ENCODE results near the gene USP3.

The USP3 gene

GRCh38 chr15:63601704-63602185 lies 97.4 kb downstream of the USP3 start:
- TF ChIP-seq CTCF (IDR thresholded peaks at IDR 0.05; ENCODE audit: extremely low read depth, missing control alignments): no peak
- peak; percentile 53 for DNase-seq (ENCODE audit: low spot score)

- TF ChIP-seq CTCF (IDR thresholded peaks at IDR 0.05; ENCODE audit: extremely low read depth, missing control alignments): no peak
- DNase-seq (ENCODE audit: low spot score): no peak
Measured at GRCh38 chr15:63602595-63602994, 98.2 kb downstream of the USP3 start.

GRCh38 chr15:63603516-63603915 lies 99.1 kb downstream of the USP3 start:
- DNase-seq (ENCODE audit: low spot score): no peak
- TF ChIP-seq CTCF (IDR thresholded peaks at IDR 0.05; ENCODE audit: extremely low read depth, missing control alignments): no peak

GRCh38 chr15:63604281-63604680 lies 99.9 kb downstream of the USP3 start:
- no peak for DNase-seq (ENCODE audit: low spot score)
- TF ChIP-seq CTCF (IDR thresholded peaks at IDR 0.05; ENCODE audit: extremely low read depth, missing control alignments): no peak

- TF ChIP-seq CTCF (IDR thresholded peaks at IDR 0.05; ENCODE audit: extremely low read depth, missing control alignments): no peak
- DNase-seq (ENCODE audit: low spot score): no peak
Measured at GRCh38 chr15:63605036-63605435, 100.6 kb downstream of the USP3 start.

- no peak for TF ChIP-seq CTCF (IDR thresholded peaks at IDR 0.05; ENCODE audit: extremely low read depth, missing control alignments)
- DNase-seq (ENCODE audit: low spot score): peak; percentile 49
Measured at GRCh38 chr15:63605816-63606215, 101.4 kb downstream of the USP3 start.

- no peak for TF ChIP-seq CTCF (IDR thresholded peaks at IDR 0.05; ENCODE audit: extremely low read depth, missing control alignments)
- DNase-seq (ENCODE audit: low spot score): no peak
Measured at GRCh38 chr15:63606308-63606707, 101.9 kb downstream of the USP3 start.
